GM21515 (cell line): Measurements from ENCODE around the gene GPS1.

Experiments used
- ATAC-seq: cut with Tn5 transposase; IDR thresholded peaks from one replicate; pipeline ENCODE4 v1.9.1; 2021; ENCODE audit not compliant: unreplicated experiment

Gene GPS1

GRCh38 chr17:82056729-82057621, 5.3 kb downstream of the GPS1 start:
- ATAC-seq = no peak

- ATAC-seq = no peak
Observed at GRCh38 chr17:82058230-82058854, 6.6 kb downstream of the GPS1 start.

- ATAC-seq = no peak
Observed at GRCh38 chr17:82058855-82059249, 7.2 kb downstream of the GPS1 start.

- no peak for ATAC-seq
Observed at GRCh38 chr17:82059272-82060000, 7.7 kb downstream of the GPS1 start.

GRCh38 chr17:82060001-82060380, 8.3 kb downstream of the GPS1 start:
- no peak for ATAC-seq

GRCh38 chr17:82060614-82061013, 8.9 kb downstream of the GPS1 start:
- no peak for ATAC-seq

GRCh38 chr17:82061047-82061925, 9.6 kb downstream of the GPS1 start:
- no peak for ATAC-seq

GRCh38 chr17:82062076-82062983, 10.6 kb downstream of the GPS1 start:
- ATAC-seq = no peak

- ATAC-seq = no peak
Observed at GRCh38 chr17:82062984-82063368, 11.3 kb downstream of the GPS1 start.

- ATAC-seq = no peak
Observed at GRCh38 chr17:82063424-82064415, 12.0 kb downstream of the GPS1 start.

- no peak for ATAC-seq
Observed at GRCh38 chr17:82064433-82065192, 12.9 kb downstream of the GPS1 start.

- peak; percentile 15 for ATAC-seq
Observed at GRCh38 chr17:82065193-82065637, 13.5 kb downstream of the GPS1 start.

- ATAC-seq = peak; percentile 44
Observed at GRCh38 chr17:82065638-82066303, 14.1 kb downstream of the GPS1 start, which contains the start of gene DUS1L. DUS1L (minus strand) TSS chr17:82065804; CDS start chr17:82065059, 745 bp downstream.

GRCh38 chr17:82070611-82071010, 18.9 kb downstream of the GPS1 start:
- ATAC-seq = no peak

GRCh38 chr17:82072827-82073226, 21.1 kb downstream of the GPS1 start:
- no peak for ATAC-seq

GRCh38 chr17:82073446-82073845, 21.7 kb downstream of the GPS1 start:
- ATAC-seq = no peak
